ENCODE measurements around the gene MNX1.

The MNX1 gene

GRCh38 chr7:157003756-157004520 lies 6.5 kb downstream of the MNX1 start:
- no peak for DNase-seq (ENCODE audit: low read depth in 2 of 2, low spot score in 1 of 2)

GRCh38 chr7:157003445-157003755 lies 7.1 kb downstream of the MNX1 start:
- DNase-seq (ENCODE audit: low read depth in 2 of 2, low spot score in 1 of 2) = no peak

GRCh38 chr7:157002819-157003421 lies 7.5 kb downstream of the MNX1 start:
- no peak for DNase-seq (ENCODE audit: low read depth in 2 of 2, low spot score in 1 of 2)

- DNase-seq (ENCODE audit: low read depth in 2 of 2, low spot score in 1 of 2) = no peak
These were observed 8.3 kb downstream of the MNX1 start for GRCh38 chr7:157001920-157002818.

GRCh38 chr7:157000741-157001653 lies 9.5 kb downstream of the MNX1 start:
- no peak for DNase-seq (ENCODE audit: low read depth in 2 of 2, low spot score in 1 of 2)

- DNase-seq (ENCODE audit: low read depth in 2 of 2, low spot score in 1 of 2) = no peak
These were observed 10.3 kb downstream of the MNX1 start for GRCh38 chr7:156999958-157000726.

GRCh38 chr7:156998988-156999957 lies 11.2 kb downstream of the MNX1 start:
- no peak for DNase-seq (ENCODE audit: low read depth in 2 of 2, low spot score in 1 of 2)

- DNase-seq (ENCODE audit: low read depth in 2 of 2, low spot score in 1 of 2) = no peak
These were observed 16.0 kb downstream of the MNX1 start for GRCh38 chr7:156994417-156994816.

GRCh38 chr7:156993925-156994235 lies 16.6 kb downstream of the MNX1 start:
- no peak for DNase-seq (ENCODE audit: low read depth in 2 of 2, low spot score in 1 of 2)

GRCh38 chr7:156993021-156993924 lies 17.2 kb downstream of the MNX1 start:
- no peak for DNase-seq (ENCODE audit: low read depth in 2 of 2, low spot score in 1 of 2)

GRCh38 chr7:156989766-156990535 lies 20.5 kb downstream of the MNX1 start:
- no peak for DNase-seq (ENCODE audit: low read depth in 2 of 2, low spot score in 1 of 2)

- DNase-seq (ENCODE audit: low read depth in 2 of 2, low spot score in 1 of 2) = no peak
These were observed 21.9 kb downstream of the MNX1 start for GRCh38 chr7:156988343-156989185.

GRCh38 chr7:156986378-156986777 lies 24.1 kb downstream of the MNX1 start:
- DNase-seq (ENCODE audit: low read depth in 2 of 2, low spot score in 1 of 2) = no peak

GRCh38 chr7:156985101-156985992 lies 25.1 kb downstream of the MNX1 start:
- no peak for DNase-seq (ENCODE audit: low read depth in 2 of 2, low spot score in 1 of 2)

- DNase-seq (ENCODE audit: low read depth in 2 of 2, low spot score in 1 of 2) = no peak
These were observed 26.1 kb downstream of the MNX1 start for GRCh38 chr7:156984174-156984891.
